Panc1 (cell line): ENCODE results near the gene DHRS2.

Experiments used
- POLR2AphosphoS5 ChIP-seq: IDR thresholded peaks from 2 replicates; pipeline ENCODE4 v1.6.1; 2012; ENCODE audit warnings: mild to moderate bottlenecking, low read depth, low read length, moderate library complexity
- TCF7L2 ChIP-seq: IDR thresholded peaks from 2 replicates; pipeline ENCODE4 v1.6.1; 2011; ENCODE audit warnings: mild to moderate bottlenecking, low read depth, low read length, inconsistent platforms
- TF ChIP-seq, protein P1 (sequence below): fragments of 450-650 bp; IDR thresholded peaks from 2 replicates; pipeline ENCODE4 v1.5.1; 2017; ENCODE audit warnings: mild to moderate bottlenecking

DNA sequence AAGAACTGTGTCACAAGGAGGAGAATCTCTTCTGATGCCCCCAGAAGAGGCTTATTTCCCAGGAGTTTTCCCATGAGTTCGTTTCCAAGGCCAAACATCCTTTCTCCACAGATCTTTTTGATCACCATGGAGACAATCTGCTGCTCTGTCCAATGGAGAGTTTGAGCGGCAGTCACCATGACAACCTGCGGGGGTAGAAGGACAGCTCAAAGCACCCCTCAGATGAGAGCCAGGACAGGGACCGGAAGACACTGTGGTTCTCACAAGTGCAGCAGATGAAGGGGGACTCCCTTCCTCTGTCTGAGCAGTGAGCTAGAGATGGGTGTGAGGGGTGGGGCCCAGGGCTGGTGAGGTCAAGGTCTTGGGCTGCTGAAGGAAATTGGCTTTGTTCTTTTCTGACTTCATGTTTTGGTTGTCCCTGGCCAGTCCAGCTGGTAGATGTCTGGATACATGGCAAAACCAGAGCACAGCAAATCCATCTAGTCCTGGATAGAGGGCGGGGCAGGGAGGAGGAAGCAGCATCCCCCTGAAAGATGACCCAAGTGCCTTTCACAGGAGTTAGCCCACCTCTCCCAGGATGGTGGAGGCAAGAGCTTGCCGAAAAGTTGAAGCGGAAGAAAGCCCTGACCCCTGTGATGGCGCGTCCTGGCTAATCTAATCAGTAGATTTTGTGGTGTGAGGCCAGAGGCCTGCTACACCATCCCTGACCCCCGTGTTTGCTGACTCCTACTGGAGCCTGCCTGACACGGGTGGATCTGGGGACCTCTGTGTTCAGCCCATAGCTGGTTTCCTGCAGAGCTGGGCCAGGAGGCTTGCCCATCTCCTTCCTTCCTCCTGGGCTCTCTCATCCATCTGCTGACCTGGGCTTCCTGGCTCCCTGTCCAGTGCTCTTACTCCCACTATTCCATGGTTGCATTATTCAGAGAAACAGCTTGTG lies 24.4 kb downstream of the DHRS2 start:
- TF ChIP-seq, protein P1, sequence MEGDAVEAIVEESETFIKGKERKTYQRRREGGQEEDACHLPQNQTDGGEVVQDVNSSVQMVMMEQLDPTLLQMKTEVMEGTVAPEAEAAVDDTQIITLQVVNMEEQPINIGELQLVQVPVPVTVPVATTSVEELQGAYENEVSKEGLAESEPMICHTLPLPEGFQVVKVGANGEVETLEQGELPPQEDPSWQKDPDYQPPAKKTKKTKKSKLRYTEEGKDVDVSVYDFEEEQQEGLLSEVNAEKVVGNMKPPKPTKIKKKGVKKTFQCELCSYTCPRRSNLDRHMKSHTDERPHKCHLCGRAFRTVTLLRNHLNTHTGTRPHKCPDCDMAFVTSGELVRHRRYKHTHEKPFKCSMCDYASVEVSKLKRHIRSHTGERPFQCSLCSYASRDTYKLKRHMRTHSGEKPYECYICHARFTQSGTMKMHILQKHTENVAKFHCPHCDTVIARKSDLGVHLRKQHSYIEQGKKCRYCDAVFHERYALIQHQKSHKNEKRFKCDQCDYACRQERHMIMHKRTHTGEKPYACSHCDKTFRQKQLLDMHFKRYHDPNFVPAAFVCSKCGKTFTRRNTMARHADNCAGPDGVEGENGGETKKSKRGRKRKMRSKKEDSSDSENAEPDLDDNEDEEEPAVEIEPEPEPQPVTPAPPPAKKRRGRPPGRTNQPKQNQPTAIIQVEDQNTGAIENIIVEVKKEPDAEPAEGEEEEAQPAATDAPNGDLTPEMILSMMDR, result no peak
- TF ChIP-seq TCF7L2, result no peak
- no peak for TF ChIP-seq POLR2AphosphoS5
